Measurements from ENCODE around the gene TBXA2R.
A peak's percentile ranks its signal among the peaks of the same experiment; 100 is the strongest.

TBXA2R gene

GRCh38 chr19:3563709-3564524 is 42.8 kb downstream of the TBXA2R start:
- TF ChIP-seq POLR2A (IDR thresholded peaks at IDR 0.05; ENCODE audit: low read depth, low read length) = no peak
- FAIRE-seq (no peak), DNase-seq (ENCODE audit: insufficient read length, low spot score) (no peak)

GRCh38 chr19:3557461-3558248 is 49.0 kb downstream of the TBXA2R start, which contains the start of gene MFSD12:
TSS of gene MFSD12 (minus strand) at chr19:3557586. CDS start at chr19:3557403, 183 bp downstream.
- peak; percentile 93 for DNase-seq (ENCODE audit: insufficient read length, low spot score)
- TF ChIP-seq POLR2A (IDR thresholded peaks at IDR 0.05; ENCODE audit: low read depth, low read length) = peak; percentile 80
- FAIRE-seq = no peak

- no peak for FAIRE-seq
- TF ChIP-seq POLR2A (IDR thresholded peaks at IDR 0.05; ENCODE audit: low read depth, low read length) = no peak
- DNase-seq (ENCODE audit: insufficient read length, low spot score) = no peak
Observed at GRCh38 chr19:3556978-3557460, 49.7 kb downstream of the TBXA2R start.

GRCh38 chr19:3556423-3556977 is 50.2 kb downstream of the TBXA2R start:
- no peak for TF ChIP-seq POLR2A (IDR thresholded peaks at IDR 0.05; ENCODE audit: low read depth, low read length)
- FAIRE-seq (no peak), DNase-seq (ENCODE audit: insufficient read length, low spot score) (no peak)

GRCh38 chr19:3555653-3556422 is 50.8 kb downstream of the TBXA2R start:
- FAIRE-seq = no peak
- TF ChIP-seq POLR2A (IDR thresholded peaks at IDR 0.05; ENCODE audit: low read depth, low read length) = no peak
- no peak for DNase-seq (ENCODE audit: insufficient read length, low spot score)

GRCh38 chr19:3554254-3555083 is 52.2 kb downstream of the TBXA2R start:
- FAIRE-seq = no peak
- TF ChIP-seq POLR2A (IDR thresholded peaks at IDR 0.05; ENCODE audit: low read depth, low read length) = no peak
- DNase-seq (ENCODE audit: insufficient read length, low spot score) = no peak

GRCh38 chr19:3551792-3552095 is 54.9 kb downstream of the TBXA2R start:
- DNase-seq (ENCODE audit: insufficient read length, low spot score) (no peak), FAIRE-seq (no peak)
- TF ChIP-seq POLR2A (IDR thresholded peaks at IDR 0.05; ENCODE audit: low read depth, low read length) = no peak

GRCh38 chr19:3550947-3551791 is 55.5 kb downstream of the TBXA2R start:
- DNase-seq (ENCODE audit: insufficient read length, low spot score) = no peak
- no peak for FAIRE-seq
- no peak for TF ChIP-seq POLR2A (IDR thresholded peaks at IDR 0.05; ENCODE audit: low read depth, low read length)

GRCh38 chr19:3549816-3550215 is 56.9 kb downstream of the TBXA2R start:
- no peak for TF ChIP-seq POLR2A (IDR thresholded peaks at IDR 0.05; ENCODE audit: low read depth, low read length)
- no peak for DNase-seq (ENCODE audit: insufficient read length, low spot score)
- FAIRE-seq = no peak

- FAIRE-seq (no peak), DNase-seq (ENCODE audit: insufficient read length, low spot score) (no peak)
- TF ChIP-seq POLR2A (IDR thresholded peaks at IDR 0.05; ENCODE audit: low read depth, low read length) = no peak
Observed at GRCh38 chr19:3548606-3549005, 58.1 kb downstream of the TBXA2R start.

GRCh38 chr19:3547767-3548282 is 58.9 kb downstream of the TBXA2R start:
- TF ChIP-seq POLR2A (IDR thresholded peaks at IDR 0.05; ENCODE audit: low read depth, low read length) = no peak
- DNase-seq (ENCODE audit: insufficient read length, low spot score) = no peak
- no peak for FAIRE-seq

- DNase-seq (ENCODE audit: insufficient read length, low spot score) (no peak), FAIRE-seq (no peak)
- no peak for TF ChIP-seq POLR2A (IDR thresholded peaks at IDR 0.05; ENCODE audit: low read depth, low read length)
Observed at GRCh38 chr19:3547301-3547731, 59.4 kb downstream of the TBXA2R start.
